ENCODE data around the gene CDC42BPA. TPM values are rescaled to one million over a fixed set of nuclear protein-coding genes. Genes with fewer than 3 reads are reported as not detected.

The CDC42BPA gene
- total and polyA plus RNA-seq, 2 of the 13 experiments (the other 11 are each of a cell fraction or from before 2014, with no cell fraction given) = 6.5 to 16.0 TPM

DNA sequence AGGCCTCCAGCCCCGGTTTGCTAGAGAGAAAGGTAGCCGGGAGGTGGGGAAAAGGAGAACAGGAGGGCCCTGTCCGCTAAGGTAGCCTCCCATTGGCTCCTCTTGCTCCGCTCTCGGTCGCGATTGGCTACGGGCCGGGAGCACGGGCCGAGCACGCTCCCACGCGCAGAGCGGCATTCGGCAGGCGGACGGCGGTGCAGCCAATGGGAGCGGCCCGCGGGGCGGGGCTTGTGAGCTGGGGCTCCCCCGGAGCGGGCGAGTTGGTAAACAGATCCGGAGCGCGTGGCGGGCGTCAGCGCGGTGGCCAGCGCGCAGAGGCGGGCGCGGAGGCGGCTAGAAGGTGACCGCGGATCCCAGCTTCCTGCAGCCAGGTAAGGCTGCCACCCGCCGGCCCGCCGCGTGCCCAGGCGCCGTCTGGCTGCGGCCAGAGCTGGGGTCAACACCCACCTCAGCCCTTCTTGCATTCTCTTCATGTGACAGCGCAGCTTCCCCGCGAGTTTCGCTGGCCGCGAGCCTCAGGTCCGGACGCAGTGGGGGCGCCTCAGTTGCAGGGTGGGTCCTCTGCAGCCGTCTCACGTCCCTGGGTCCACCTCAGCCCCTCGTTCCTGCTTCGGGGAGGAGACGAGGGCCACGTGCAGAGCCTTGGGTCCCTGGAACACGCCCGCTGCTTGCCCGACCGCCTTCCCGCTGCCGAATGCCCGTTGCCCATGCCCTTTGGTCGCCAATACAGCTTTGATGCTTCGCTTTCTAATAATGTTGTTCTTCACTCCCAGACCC is 378.1 kb downstream of the CDC42BPA start, which contains the start of gene COQ8A (continued):
- TF ChIP-seq, protein P1, sequence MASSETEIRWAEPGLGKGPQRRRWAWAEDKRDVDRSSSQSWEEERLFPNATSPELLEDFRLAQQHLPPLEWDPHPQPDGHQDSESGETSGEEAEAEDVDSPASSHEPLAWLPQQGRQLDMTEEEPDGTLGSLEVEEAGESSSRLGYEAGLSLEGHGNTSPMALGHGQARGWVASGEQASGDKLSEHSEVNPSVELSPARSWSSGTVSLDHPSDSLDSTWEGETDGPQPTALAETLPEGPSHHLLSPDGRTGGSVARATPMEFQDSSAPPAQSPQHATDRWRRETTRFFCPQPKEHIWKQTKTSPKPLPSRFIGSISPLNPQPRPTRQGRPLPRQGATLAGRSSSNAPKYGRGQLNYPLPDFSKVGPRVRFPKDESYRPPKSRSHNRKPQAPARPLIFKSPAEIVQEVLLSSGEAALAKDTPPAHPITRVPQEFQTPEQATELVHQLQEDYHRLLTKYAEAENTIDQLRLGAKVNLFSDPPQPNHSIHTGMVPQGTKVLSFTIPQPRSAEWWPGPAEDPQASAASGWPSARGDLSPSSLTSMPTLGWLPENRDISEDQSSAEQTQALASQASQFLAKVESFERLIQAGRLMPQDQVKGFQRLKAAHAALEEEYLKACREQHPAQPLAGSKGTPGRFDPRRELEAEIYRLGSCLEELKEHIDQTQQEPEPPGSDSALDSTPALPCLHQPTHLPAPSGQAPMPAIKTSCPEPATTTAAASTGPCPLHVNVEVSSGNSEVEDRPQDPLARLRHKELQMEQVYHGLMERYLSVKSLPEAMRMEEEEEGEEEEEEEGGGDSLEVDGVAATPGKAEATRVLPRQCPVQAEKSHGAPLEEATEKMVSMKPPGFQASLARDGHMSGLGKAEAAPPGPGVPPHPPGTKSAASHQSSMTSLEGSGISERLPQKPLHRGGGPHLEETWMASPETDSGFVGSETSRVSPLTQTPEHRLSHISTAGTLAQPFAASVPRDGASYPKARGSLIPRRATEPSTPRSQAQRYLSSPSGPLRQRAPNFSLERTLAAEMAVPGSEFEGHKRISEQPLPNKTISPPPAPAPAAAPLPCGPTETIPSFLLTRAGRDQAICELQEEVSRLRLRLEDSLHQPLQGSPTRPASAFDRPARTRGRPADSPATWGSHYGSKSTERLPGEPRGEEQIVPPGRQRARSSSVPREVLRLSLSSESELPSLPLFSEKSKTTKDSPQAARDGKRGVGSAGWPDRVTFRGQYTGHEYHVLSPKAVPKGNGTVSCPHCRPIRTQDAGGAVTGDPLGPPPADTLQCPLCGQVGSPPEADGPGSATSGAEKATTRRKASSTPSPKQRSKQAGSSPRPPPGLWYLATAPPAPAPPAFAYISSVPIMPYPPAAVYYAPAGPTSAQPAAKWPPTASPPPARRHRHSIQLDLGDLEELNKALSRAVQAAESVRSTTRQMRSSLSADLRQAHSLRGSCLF (CRISPR knock-in tag; IDR thresholded peaks at IDR 0.05; ENCODE audit: borderline replicate concordance) = no peak
- TF ChIP-seq, protein P2, sequence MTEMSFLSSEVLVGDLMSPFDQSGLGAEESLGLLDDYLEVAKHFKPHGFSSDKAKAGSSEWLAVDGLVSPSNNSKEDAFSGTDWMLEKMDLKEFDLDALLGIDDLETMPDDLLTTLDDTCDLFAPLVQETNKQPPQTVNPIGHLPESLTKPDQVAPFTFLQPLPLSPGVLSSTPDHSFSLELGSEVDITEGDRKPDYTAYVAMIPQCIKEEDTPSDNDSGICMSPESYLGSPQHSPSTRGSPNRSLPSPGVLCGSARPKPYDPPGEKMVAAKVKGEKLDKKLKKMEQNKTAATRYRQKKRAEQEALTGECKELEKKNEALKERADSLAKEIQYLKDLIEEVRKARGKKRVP (CRISPR knock-in tag; IDR thresholded peaks at IDR 0.05) = peak in 1 of 2 experiments; percentile 58; a peak in 2 of 4 replicates
- TF ChIP-seq CBX2 (IDR thresholded peaks at IDR 0.05; ENCODE audit: low read depth, low read length) = no peak
- TF ChIP-seq CBX2 (CRISPR knock-in tag; IDR thresholded peaks at IDR 0.05; ENCODE audit: low read depth) = no peak
- TF ChIP-seq SIN3B (IDR thresholded peaks at IDR 0.05; ENCODE audit: low read length) = no peak
- TF ChIP-seq ZNF329 (CRISPR knock-in tag; IDR thresholded peaks at IDR 0.05; ENCODE audit: low read depth) = peak; percentile 77
- TF ChIP-seq, protein P3, sequence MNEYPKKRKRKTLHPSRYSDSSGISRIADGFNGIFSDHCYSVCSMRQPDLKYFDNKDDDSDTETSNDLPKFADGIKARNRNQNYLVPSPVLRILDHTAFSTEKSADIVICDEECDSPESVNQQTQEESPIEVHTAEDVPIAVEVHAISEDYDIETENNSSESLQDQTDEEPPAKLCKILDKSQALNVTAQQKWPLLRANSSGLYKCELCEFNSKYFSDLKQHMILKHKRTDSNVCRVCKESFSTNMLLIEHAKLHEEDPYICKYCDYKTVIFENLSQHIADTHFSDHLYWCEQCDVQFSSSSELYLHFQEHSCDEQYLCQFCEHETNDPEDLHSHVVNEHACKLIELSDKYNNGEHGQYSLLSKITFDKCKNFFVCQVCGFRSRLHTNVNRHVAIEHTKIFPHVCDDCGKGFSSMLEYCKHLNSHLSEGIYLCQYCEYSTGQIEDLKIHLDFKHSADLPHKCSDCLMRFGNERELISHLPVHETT (CRISPR knock-in tag; conservative IDR thresholded peaks at IDR 0.05) = no peak
- TF ChIP-seq, protein P4, sequence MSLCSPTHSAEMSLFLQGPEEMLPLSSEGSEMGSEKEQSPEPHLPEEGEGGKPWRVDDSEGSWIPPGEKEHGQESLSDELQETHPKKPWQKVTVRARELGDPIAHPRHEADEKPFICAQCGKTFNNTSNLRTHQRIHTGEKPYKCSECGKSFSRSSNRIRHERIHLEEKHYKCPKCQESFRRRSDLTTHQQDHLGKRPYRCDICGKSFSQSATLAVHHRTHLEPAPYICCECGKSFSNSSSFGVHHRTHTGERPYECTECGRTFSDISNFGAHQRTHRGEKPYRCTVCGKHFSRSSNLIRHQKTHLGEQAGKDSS (CRISPR knock-in tag; IDR thresholded peaks at IDR 0.05; ENCODE audit: borderline replicate concordance, low read depth) = no peak; the same call in 1 of the 2 replicates
- 0 out of 2 replicates have a peak, but pooled peaks have one; percentile 9 for TF ChIP-seq NFKB2 (CRISPR knock-in tag; IDR thresholded peaks at IDR 0.05; ENCODE audit: borderline replicate concordance)
- TF ChIP-seq GATAD1 (CRISPR knock-in tag; IDR thresholded peaks at IDR 0.05) = peak; percentile 2; the same call in 1 of the 2 replicates
- TF ChIP-seq KDM6A (CRISPR knock-in tag; IDR thresholded peaks at IDR 0.05; ENCODE audit: low read depth) = 0 out of 2 replicates have a peak, but pooled peaks have one; percentile 7
- no peak; the same call in 1 of the 2 replicates for TF ChIP-seq HIVEP1 (CRISPR knock-in tag; IDR thresholded peaks at IDR 0.05)
- TF ChIP-seq, protein P5, sequence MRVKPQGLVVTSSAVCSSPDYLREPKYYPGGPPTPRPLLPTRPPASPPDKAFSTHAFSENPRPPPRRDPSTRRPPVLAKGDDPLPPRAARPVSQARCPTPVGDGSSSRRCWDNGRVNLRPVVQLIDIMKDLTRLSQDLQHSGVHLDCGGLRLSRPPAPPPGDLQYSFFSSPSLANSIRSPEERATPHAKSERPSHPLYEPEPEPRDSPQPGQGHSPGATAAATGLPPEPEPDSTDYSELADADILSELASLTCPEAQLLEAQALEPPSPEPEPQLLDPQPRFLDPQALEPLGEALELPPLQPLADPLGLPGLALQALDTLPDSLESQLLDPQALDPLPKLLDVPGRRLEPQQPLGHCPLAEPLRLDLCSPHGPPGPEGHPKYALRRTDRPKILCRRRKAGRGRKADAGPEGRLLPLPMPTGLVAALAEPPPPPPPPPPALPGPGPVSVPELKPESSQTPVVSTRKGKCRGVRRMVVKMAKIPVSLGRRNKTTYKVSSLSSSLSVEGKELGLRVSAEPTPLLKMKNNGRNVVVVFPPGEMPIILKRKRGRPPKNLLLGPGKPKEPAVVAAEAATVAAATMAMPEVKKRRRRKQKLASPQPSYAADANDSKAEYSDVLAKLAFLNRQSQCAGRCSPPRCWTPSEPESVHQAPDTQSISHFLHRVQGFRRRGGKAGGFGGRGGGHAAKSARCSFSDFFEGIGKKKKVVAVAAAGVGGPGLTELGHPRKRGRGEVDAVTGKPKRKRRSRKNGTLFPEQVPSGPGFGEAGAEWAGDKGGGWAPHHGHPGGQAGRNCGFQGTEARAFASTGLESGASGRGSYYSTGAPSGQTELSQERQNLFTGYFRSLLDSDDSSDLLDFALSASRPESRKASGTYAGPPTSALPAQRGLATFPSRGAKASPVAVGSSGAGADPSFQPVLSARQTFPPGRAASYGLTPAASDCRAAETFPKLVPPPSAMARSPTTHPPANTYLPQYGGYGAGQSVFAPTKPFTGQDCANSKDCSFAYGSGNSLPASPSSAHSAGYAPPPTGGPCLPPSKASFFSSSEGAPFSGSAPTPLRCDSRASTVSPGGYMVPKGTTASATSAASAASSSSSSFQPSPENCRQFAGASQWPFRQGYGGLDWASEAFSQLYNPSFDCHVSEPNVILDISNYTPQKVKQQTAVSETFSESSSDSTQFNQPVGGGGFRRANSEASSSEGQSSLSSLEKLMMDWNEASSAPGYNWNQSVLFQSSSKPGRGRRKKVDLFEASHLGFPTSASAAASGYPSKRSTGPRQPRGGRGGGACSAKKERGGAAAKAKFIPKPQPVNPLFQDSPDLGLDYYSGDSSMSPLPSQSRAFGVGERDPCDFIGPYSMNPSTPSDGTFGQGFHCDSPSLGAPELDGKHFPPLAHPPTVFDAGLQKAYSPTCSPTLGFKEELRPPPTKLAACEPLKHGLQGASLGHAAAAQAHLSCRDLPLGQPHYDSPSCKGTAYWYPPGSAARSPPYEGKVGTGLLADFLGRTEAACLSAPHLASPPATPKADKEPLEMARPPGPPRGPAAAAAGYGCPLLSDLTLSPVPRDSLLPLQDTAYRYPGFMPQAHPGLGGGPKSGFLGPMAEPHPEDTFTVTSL (CRISPR knock-in tag; IDR thresholded peaks at IDR 0.05; ENCODE audit: borderline replicate concordance) = 0 out of 2 replicates have a peak, but pooled peaks have one; percentile 11
- TF ChIP-seq FOXK1 (CRISPR knock-in tag; IDR thresholded peaks at IDR 0.05; ENCODE audit: borderline replicate concordance, low read depth) = peak; percentile 92
